Measurements from ENCODE around the gene TCAP. TPM values are rescaled to one million over a fixed set of nuclear protein-coding genes. Genes with fewer than 3 reads are reported as not detected.

TCAP gene
- total and polyA plus RNA-seq, 2 experiments from 2014 or later = 0.61 to 2.1 TPM

DNA sequence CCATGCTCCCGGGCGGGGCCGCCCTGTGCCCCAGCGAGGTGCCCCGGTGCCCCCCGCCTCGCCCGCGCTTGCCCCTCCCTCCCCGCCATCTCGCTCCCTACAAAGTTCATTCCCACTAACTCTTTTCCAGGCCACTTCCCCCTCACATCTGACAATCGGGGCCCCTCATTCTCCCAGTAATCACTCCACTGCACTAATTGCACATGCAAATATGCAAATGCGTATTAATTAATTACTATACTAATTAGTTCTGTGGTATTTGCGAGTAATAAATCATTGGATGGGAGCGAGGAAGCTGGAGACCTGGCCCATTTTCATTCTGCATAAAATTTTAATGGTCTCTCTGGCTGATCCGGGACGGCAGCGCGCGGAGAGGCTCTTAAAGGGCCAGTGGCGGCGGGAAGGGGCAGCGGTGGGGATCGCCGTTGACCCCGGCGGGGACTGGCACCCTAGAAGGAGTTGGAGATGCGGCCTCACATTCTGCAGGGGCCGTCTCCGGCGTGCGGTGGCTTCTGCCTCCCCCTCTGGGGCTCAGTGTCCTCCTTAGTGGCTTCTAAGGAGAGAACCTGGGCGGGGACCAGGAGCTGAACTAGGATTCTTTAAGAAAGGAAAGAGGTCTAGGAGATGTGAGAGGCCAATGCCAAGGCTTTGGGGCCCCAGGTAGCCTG lies 46.8 kb upstream of the TCAP start:
- H3K27me3 ChIP-seq (ENCODE audit: insufficient read depth) = peaks cover 89% of the 10 kb centered on the region
- DNase-seq (ENCODE audit: low spot score) = peak; percentile 49
- H4K20me1 ChIP-seq (replicated peaks; ENCODE audit: insufficient read depth) = no peaks in the 10 kb centered on the region; the same call in 1 of the 2 replicates
- no peak overlapping the region for H3K27ac Mint-ChIP-seq
- H3K4me3 Mint-ChIP-seq = peak overlapping the region; percentile 77
- no peaks in the 10 kb centered on the region for H3K9me3 Mint-ChIP-seq
- 0 out of 2 replicates have a peak, but pooled peaks cover 6% of the 10 kb centered on the region for H3F3A ChIP-seq (replicated peaks; ENCODE audit: low read depth)
- peaks cover 10% of the 10 kb centered on the region for H3K4me1 Mint-ChIP-seq
- H3K4me2 ChIP-seq = peak overlapping the region; percentile 100
- no peaks in the 10 kb centered on the region for H3K79me2 ChIP-seq (replicated peaks; ENCODE audit: insufficient read depth)
- no peak overlapping the region for H3K27ac ChIP-seq (ENCODE audit: low read depth)
- H3K4me3 ChIP-seq = peak overlapping the region; percentile 92
- peak; percentile 9; the same call in 2 of the 3 replicates for ATAC-seq
- H3K36me3 Mint-ChIP-seq (ENCODE audit: low read depth) = no peaks in the 10 kb centered on the region; the same call in 2 of the 3 replicates
- peaks cover 72% of the 10 kb centered on the region for H3K27me3 Mint-ChIP-seq (ENCODE audit: insufficient read depth, low read depth, poor library complexity)
- H3K4me1 ChIP-seq (ENCODE audit: insufficient read depth) = peaks cover 9% of the 10 kb centered on the region; the same call in 1 of the 2 replicates
- TF ChIP-seq EZH2 (IDR thresholded peaks at IDR 0.05; ENCODE audit: low read depth, unreplicated experiment) = peak; percentile 85
- TF ChIP-seq, protein P1, sequence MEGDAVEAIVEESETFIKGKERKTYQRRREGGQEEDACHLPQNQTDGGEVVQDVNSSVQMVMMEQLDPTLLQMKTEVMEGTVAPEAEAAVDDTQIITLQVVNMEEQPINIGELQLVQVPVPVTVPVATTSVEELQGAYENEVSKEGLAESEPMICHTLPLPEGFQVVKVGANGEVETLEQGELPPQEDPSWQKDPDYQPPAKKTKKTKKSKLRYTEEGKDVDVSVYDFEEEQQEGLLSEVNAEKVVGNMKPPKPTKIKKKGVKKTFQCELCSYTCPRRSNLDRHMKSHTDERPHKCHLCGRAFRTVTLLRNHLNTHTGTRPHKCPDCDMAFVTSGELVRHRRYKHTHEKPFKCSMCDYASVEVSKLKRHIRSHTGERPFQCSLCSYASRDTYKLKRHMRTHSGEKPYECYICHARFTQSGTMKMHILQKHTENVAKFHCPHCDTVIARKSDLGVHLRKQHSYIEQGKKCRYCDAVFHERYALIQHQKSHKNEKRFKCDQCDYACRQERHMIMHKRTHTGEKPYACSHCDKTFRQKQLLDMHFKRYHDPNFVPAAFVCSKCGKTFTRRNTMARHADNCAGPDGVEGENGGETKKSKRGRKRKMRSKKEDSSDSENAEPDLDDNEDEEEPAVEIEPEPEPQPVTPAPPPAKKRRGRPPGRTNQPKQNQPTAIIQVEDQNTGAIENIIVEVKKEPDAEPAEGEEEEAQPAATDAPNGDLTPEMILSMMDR (conservative IDR thresholded peaks at IDR 0.05; ENCODE audit: low read depth in 2 of 2) = no peak
- peak overlapping the region; percentile 54; the same call in 1 of the 2 replicates for H2AFZ ChIP-seq
- no peaks in the 10 kb centered on the region for H3K9me2 ChIP-seq (ENCODE audit: insufficient read depth)
- H3K36me3 ChIP-seq (ENCODE audit: insufficient read depth) = no peaks in the 10 kb centered on the region

DNA sequence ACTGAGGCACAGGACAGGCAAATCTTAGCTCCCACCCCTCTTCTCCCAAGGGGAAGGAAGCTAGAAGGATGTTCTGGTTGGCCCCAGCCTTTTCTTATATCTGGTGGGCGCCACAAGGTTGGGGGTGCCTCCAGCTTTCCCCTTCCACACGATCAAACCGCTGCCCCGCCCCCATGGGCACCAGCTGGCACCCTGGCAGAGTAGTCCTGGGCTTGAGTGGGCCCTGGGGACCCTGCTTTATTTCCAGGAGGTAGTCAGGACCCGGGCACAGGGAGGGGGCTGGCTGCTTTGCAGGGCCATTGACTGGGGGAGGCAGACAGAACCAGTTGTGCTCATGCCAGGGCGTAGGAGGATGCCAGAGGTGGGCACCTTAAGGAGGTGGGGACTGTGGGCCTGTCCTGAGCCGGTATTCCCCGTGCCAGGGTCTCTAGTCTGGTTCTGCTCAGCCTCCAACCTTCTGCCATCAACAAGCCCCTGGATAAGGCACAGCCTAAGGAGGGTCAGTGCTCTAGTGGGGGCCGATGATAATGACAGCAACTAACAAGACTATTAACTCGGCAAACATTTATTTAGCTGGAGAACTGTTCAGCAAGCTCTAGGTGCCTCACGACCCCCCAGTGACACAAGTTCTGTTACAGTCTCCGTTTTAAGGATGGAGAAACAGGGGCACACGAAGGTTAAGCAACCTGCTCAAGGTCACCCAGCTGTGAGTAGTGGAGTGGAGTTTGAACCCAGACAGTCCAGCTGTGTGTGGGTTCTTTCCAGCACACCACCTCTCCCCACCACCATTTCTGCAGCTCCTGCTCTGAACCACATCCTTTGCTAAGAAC lies 46.0 kb upstream of the TCAP start:
- no peak overlapping the region for H3K27ac ChIP-seq (ENCODE audit: low read depth)
- H3K36me3 ChIP-seq (ENCODE audit: insufficient read depth) = no peaks in the 10 kb centered on the region
- H3K79me2 ChIP-seq (replicated peaks; ENCODE audit: insufficient read depth) = no peaks in the 10 kb centered on the region
- Mint-ChIP-seq H3K27ac (no peak overlapping the region), H3K36me3 (ENCODE audit: low read depth) (no peaks in the 10 kb centered on the region; the same call in 2 of the 3 replicates), H3K4me1 (peaks cover 17% of the 10 kb centered on the region), H3K4me3 (peak overlapping the region; percentile 77; the same call in 1 of the 3 replicates), H3K9me3 (no peaks in the 10 kb centered on the region), H3K27me3 (ENCODE audit: insufficient read depth, low read depth, poor library complexity) (peaks cover 72% of the 10 kb centered on the region)
- DNase-seq (ENCODE audit: low spot score) (no peak), ATAC-seq (no peak)
- peak overlapping the region; percentile 54; the same call in 1 of the 2 replicates for H2AFZ ChIP-seq
- peaks cover 93% of the 10 kb centered on the region for H3K27me3 ChIP-seq (ENCODE audit: insufficient read depth)
- H3K4me3 ChIP-seq = peak overlapping the region; percentile 92
- peaks cover 15% of the 10 kb centered on the region; the same call in 1 of the 2 replicates for H3K4me1 ChIP-seq (ENCODE audit: insufficient read depth)
- H3K9me2 ChIP-seq (ENCODE audit: insufficient read depth) = no peaks in the 10 kb centered on the region
- H3F3A ChIP-seq (replicated peaks; ENCODE audit: low read depth) = 0 out of 2 replicates have a peak, but pooled peaks cover 6% of the 10 kb centered on the region
- H3K4me2 ChIP-seq = peak overlapping the region; percentile 100
- TF ChIP-seq EZH2 (IDR thresholded peaks at IDR 0.05; ENCODE audit: low read depth, unreplicated experiment) (no peak), EZH2phosphoT487 (IDR thresholded peaks at IDR 0.05; ENCODE audit: unreplicated experiment) (no peak), ZNF114 (CRISPR knock-in tag; IDR thresholded peaks at IDR 0.05) (no peak), POLR2AphosphoS5 (IDR thresholded peaks at IDR 0.05; ENCODE audit: low read depth) (no peak)
- no peaks in the 10 kb centered on the region; the same call in 1 of the 2 replicates for H4K20me1 ChIP-seq (replicated peaks; ENCODE audit: insufficient read depth)
